Testis (tissue), 2 donors: ENCODE data around the gene KCNA1.
"Not testable (repeated sequence)": the region's sequence is repeated elsewhere in the genome, so short reads cannot be mapped to it uniquely, and the experiment has no call there.

ENCODE experiments used
- POLR2A ChIP-seq: fragments of 450-650 bp; IDR thresholded peaks from one replicate; pipeline ENCODE4 v1.6.1; 2017; ENCODE audit warnings: antibody characterized with exemption, mild to moderate bottlenecking, moderate library complexity
- TF ChIP-seq, protein P1 (sequence below), 3 experiments: fragments of 450-650 bp in 2 of 3; fragments of 200-600 bp in 1 of 3; sonication (generic) in 1 of 3; IDR thresholded peaks; one replicate each; pipeline ENCODE4 v1.5.1; 2016 to 2019; ENCODE audit warnings: antibody characterized with exemption in 3 of 3, mild to moderate bottlenecking in 2 of 3, moderate library complexity in 1 of 3

DNA sequence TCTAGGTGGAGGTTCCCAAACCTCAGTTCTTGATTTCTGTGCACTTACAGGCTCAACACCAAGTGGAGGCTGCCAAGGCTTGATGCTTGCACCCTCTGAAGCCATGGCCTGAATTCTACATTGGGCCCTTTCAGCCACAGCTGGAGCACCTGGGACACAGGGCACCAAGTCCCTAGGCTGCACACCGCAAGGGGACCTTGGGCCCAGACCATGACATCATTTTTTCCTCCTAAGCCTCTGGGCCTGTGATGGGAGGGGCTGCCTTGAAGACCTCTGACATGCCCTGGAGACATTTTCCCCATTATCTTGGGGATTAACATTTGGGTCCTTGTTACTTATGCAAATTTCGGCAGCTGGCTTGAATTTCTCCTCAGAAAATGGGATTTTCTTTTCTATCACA, 30.2 kb upstream of the KCNA1 start:
- TF ChIP-seq, protein P1, sequence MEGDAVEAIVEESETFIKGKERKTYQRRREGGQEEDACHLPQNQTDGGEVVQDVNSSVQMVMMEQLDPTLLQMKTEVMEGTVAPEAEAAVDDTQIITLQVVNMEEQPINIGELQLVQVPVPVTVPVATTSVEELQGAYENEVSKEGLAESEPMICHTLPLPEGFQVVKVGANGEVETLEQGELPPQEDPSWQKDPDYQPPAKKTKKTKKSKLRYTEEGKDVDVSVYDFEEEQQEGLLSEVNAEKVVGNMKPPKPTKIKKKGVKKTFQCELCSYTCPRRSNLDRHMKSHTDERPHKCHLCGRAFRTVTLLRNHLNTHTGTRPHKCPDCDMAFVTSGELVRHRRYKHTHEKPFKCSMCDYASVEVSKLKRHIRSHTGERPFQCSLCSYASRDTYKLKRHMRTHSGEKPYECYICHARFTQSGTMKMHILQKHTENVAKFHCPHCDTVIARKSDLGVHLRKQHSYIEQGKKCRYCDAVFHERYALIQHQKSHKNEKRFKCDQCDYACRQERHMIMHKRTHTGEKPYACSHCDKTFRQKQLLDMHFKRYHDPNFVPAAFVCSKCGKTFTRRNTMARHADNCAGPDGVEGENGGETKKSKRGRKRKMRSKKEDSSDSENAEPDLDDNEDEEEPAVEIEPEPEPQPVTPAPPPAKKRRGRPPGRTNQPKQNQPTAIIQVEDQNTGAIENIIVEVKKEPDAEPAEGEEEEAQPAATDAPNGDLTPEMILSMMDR (IDR thresholded peaks at IDR 0.05) = not testable (repeated sequence)
- not testable (repeated sequence) for TF ChIP-seq POLR2A
